Measurements from ENCODE around the gene ABO. TPM values are rescaled to one million over a fixed set of nuclear protein-coding genes. Genes with fewer than 3 reads are reported as not detected.

The ABO gene
- total RNA-seq, 1 experiment from 2014 or later = 0.37 TPM

- Histone ChIP-seq H2BK20ac (ENCODE audit: low read depth, low read length, poor library complexity, severe bottlenecking) (no peak overlapping the region), H3K4ac (ENCODE audit: low read depth, low read length) (no peak overlapping the region), H3K9me3 (ENCODE audit: control insufficient read depth, low read depth, low read length) (peaks cover 11% of the 10 kb centered on the region), H3K23me2 (ENCODE audit: insufficient read length, low read depth, low read length, poor library complexity, severe bottlenecking) (no peaks in the 10 kb centered on the region), H3K4me1 (ENCODE audit: insufficient read depth, low read length) (no peaks in the 10 kb centered on the region), H2BK12ac (ENCODE audit: insufficient read length, low read depth, low read length) (no peak overlapping the region), H3K27me3 (ENCODE audit: insufficient read depth, low read length) (no peaks in the 10 kb centered on the region), H3K4me2 (ENCODE audit: insufficient read depth, insufficient read length, low read length) (no peak overlapping the region), H4K8ac (replicated peaks; ENCODE audit: insufficient read length, low read depth, low read length) (no peak overlapping the region), H3T11ph (ENCODE audit: low read length) (no peak overlapping the region), H3K23ac (ENCODE audit: insufficient read length, low read depth, low read length) (no peak overlapping the region), H3K79me1 (ENCODE audit: insufficient read depth, low read depth, low read length, poor library complexity, severe bottlenecking) (no peaks in the 10 kb centered on the region), H3K9ac (ENCODE audit: extremely low read depth, insufficient read length, low read length) (no peak overlapping the region), H4K20me1 (ENCODE audit: control insufficient read depth, insufficient read depth, insufficient read length) (no peaks in the 10 kb centered on the region), H4K91ac (ENCODE audit: insufficient read length, low read depth, low read length) (no peak overlapping the region), H3K56ac (ENCODE audit: insufficient read length, low read depth, low read length) (no peak overlapping the region), H3K14ac (ENCODE audit: insufficient read depth, low read length) (no peak overlapping the region), H3K79me2 (ENCODE audit: insufficient read depth, low read length) (no peaks in the 10 kb centered on the region), H2AFZ (ENCODE audit: low read length) (no peak overlapping the region), H3K27ac (ENCODE audit: insufficient read length, low read depth, low read length) (no peak overlapping the region), H4K5ac (ENCODE audit: insufficient read length, low read depth, low read length) (no peak overlapping the region), H2BK5ac (ENCODE audit: insufficient read length, low read length) (no peak overlapping the region), H2BK120ac (ENCODE audit: low read depth, low read length, poor library complexity, severe bottlenecking) (no peak overlapping the region), H2AK5ac (ENCODE audit: insufficient read length, low read length) (no peak overlapping the region), H2BK15ac (ENCODE audit: low read depth, low read length) (no peak overlapping the region), H3K18ac (ENCODE audit: insufficient read length, low read depth, low read length) (no peak overlapping the region)
- H3K27me3 Mint-ChIP-seq (ENCODE audit: low read depth) = peaks cover 26% of the 10 kb centered on the region
- peaks cover 34 to 41% of the 10 kb centered on the region in 2 experiments for H3K9me3 Mint-ChIP-seq
- WGBS (ENCODE audit: extremely low coverage, insufficient read length, low lambda C conversion rate) = no CpG with 5 or more reads among the region's 13 CpGs
- TF ChIP-seq CTCF (conservative IDR thresholded peaks at IDR 0.05) = no peak
- DNase-seq = peak; percentile 21
- peaks cover 0 to 11% (median 9%) of the 10 kb centered on the region in 3 experiments; a peak in 6 of 7 replicates for H3K36me3 Mint-ChIP-seq (ENCODE audit: insufficient read depth in 1 of 3, low read depth in 3 of 3)
- 0 out of 4 replicates have a peak, but pooled peaks cover 0 to 3% of the 10 kb centered on the region in 2 experiments for H3K4me1 Mint-ChIP-seq
- H3K27ac Mint-ChIP-seq = peak overlapping the region in 1 of 3 experiments; percentile 51; a peak in 1 of 7 replicates
- H3K4me3 Mint-ChIP-seq = 0 out of 5 replicates have a peak overlapping the region, but pooled peaks of 1 of the 2 experiments have one; percentile 2
Observed at GRCh38 chr9:133323991-133324703, 49.1 kb upstream of the ABO start.

Data from H9 (cell line).